Measurements from ENCODE around the gene MATR3. TPM values are rescaled to one million over a fixed set of nuclear protein-coding genes. Genes with fewer than 3 reads are reported as not detected.

Gene MATR3
- polyA plus RNA-seq, 4 donors, result 600 to 777 (median 751) TPM

Other genes starting within 250 kb of the MATR3 start
- gene SIL1, start 95.4 kb upstream of the MATR3 start, polyA plus RNA-seq (ENCODE audit: insufficient read length in 4 of 4), result 10 to 100 TPM; 52.6 to 55.5 (median 53.0) TPM
- gene PAIP2, start 48.1 kb downstream of the MATR3 start, polyA plus RNA-seq (ENCODE audit: insufficient read length in 4 of 4), result 100 to 1,000 TPM; 165 to 197 (median 196) TPM
- gene SLC23A1, start 89.6 kb downstream of the MATR3 start, polyA plus RNA-seq (ENCODE audit: insufficient read length in 4 of 4), result 10 to 100 TPM; 11.7 to 17.0 (median 14.5) TPM
- under 1 TPM; 0.60 to 0.95 (median 0.72) TPM for gene MZB1, start 96.2 kb downstream of the MATR3 start, polyA plus RNA-seq (ENCODE audit: insufficient read length in 4 of 4)
- 1 to 10 TPM; 1.7 to 3.4 (median 2.1) TPM for gene PROB1, start 101.4 kb downstream of the MATR3 start, polyA plus RNA-seq (ENCODE audit: insufficient read length in 4 of 4)
- gene SPATA24, start 110.3 kb downstream of the MATR3 start, polyA plus RNA-seq (ENCODE audit: insufficient read length in 4 of 4), result 10 to 100 TPM in 3 of 4 donors, 1 to 10 TPM in 1; 9.6 to 13.8 (median 11.7) TPM
- 10 to 100 TPM; 27.1 to 36.0 (median 31.5) TPM for gene DNAJC18, start 145.8 kb downstream of the MATR3 start, polyA plus RNA-seq (ENCODE audit: insufficient read length in 4 of 4)
- 10 to 100 TPM; 25.6 to 27.8 (median 26.0) TPM for gene ECSCR, start 169.0 kb downstream of the MATR3 start, polyA plus RNA-seq (ENCODE audit: insufficient read length in 4 of 4)
- under 1 TPM in 1 of 4 donors, not detected in 3; 0.03 TPM for gene SMIM33, start 177.3 kb downstream of the MATR3 start, polyA plus RNA-seq (ENCODE audit: insufficient read length in 4 of 4)
- gene STING1, start 189.0 kb downstream of the MATR3 start, polyA plus RNA-seq (ENCODE audit: insufficient read length in 4 of 4), result 10 to 100 TPM; 28.0 to 35.8 (median 31.7) TPM

All from right renal pelvis (tissue), 4 donors.